Stimulated activated naive CD8-positive, alpha-beta T cell treated with anti-CD3 and anti-CD28 coated beads, Interleukin-15, Interleukin-2, amounts not matched to agents 100 ng/mL and 50 ng/mL, for 24 hours (primary cell): Measurements from ENCODE around the gene ADTRP.
"Not testable (repeated sequence)": the region's sequence is repeated elsewhere in the genome, so short reads cannot be mapped to it uniquely, and the experiment has no call there.

ENCODE experiments used
- H3K27ac Mint-ChIP-seq: one replicate; pipeline ENCODE4 v1.8.0; 2021; ENCODE audit warnings: mild to moderate bottlenecking, mixed read lengths
- H3K27me3 Mint-ChIP-seq: one replicate; pipeline ENCODE4 v1.8.0; 2021; ENCODE audit warnings: mixed read lengths
- H3K36me3 Mint-ChIP-seq: one replicate; pipeline ENCODE4 v1.8.0; 2021; ENCODE audit warnings: low read depth, mixed read lengths
- H3K4me1 Mint-ChIP-seq: one replicate; pipeline ENCODE4 v1.8.0; 2021; ENCODE audit warnings: low read depth, mixed read lengths
- H3K4me3 Mint-ChIP-seq: one replicate; pipeline ENCODE4 v1.8.0; 2021; ENCODE audit warnings: mild to moderate bottlenecking, mixed read lengths
- H3K9me3 Mint-ChIP-seq: one replicate; pipeline ENCODE4 v1.8.0; 2021; ENCODE audit warnings: mixed read lengths

Gene ADTRP

GRCh38 chr6:11810039-11810541, 31.5 kb upstream of the ADTRP start:
- Mint-ChIP-seq H3K27ac (no peak overlapping the region), H3K36me3 (no peaks in the 10 kb centered on the region), H3K27me3 (no peaks in the 10 kb centered on the region), H3K4me3 (no peak overlapping the region), H3K4me1 (peaks cover 37% of the 10 kb centered on the region), H3K9me3 (peaks cover 3% of the 10 kb centered on the region)

GRCh38 chr6:11808054-11808453, 29.5 kb upstream of the ADTRP start:
- Mint-ChIP-seq H3K4me1 (peaks cover 37% of the 10 kb centered on the region), H3K36me3 (no peaks in the 10 kb centered on the region), H3K27ac (no peak overlapping the region), H3K27me3 (no peaks in the 10 kb centered on the region), H3K9me3 (peaks cover 3% of the 10 kb centered on the region), H3K4me3 (no peak overlapping the region)

GRCh38 chr6:11806561-11807317, 28.1 kb upstream of the ADTRP start:
- Mint-ChIP-seq H3K36me3 (no peaks in the 10 kb centered on the region), H3K27me3 (no peaks in the 10 kb centered on the region), H3K4me3 (peak overlapping the region; percentile 30), H3K27ac (peak overlapping the region; percentile 74), H3K4me1 (peaks cover 29% of the 10 kb centered on the region), H3K9me3 (peaks cover 3% of the 10 kb centered on the region)

GRCh38 chr6:11805259-11806053, 26.9 kb upstream of the ADTRP start:
- Mint-ChIP-seq H3K4me3 (no peak overlapping the region), H3K9me3 (peaks cover 3% of the 10 kb centered on the region), H3K27ac (no peak overlapping the region)

GRCh38 chr6:11804701-11805100, 26.1 kb upstream of the ADTRP start:
- no peak overlapping the region for H3K27ac Mint-ChIP-seq
- H3K4me3 Mint-ChIP-seq = no peak overlapping the region
- peaks cover 3% of the 10 kb centered on the region for H3K9me3 Mint-ChIP-seq
- peaks cover 17% of the 10 kb centered on the region for H3K4me1 Mint-ChIP-seq
- no peaks in the 10 kb centered on the region for H3K36me3 Mint-ChIP-seq
- no peaks in the 10 kb centered on the region for H3K27me3 Mint-ChIP-seq

More at GRCh38 chr6:11805259-11806053, 26.9 kb upstream of the ADTRP start:
- Mint-ChIP-seq H3K4me1 (peaks cover 18% of the 10 kb centered on the region), H3K36me3 (no peaks in the 10 kb centered on the region), H3K27me3 (no peaks in the 10 kb centered on the region)

GRCh38 chr6:11804135-11804534, 25.5 kb upstream of the ADTRP start:
- Mint-ChIP-seq H3K27ac (no peak overlapping the region), H3K9me3 (peaks cover 3% of the 10 kb centered on the region), H3K36me3 (no peaks in the 10 kb centered on the region), H3K4me3 (no peak overlapping the region), H3K4me1 (peaks cover 17% of the 10 kb centered on the region), H3K27me3 (no peaks in the 10 kb centered on the region)

GRCh38 chr6:11803591-11803971, 25.0 kb upstream of the ADTRP start:
- no peaks in the 10 kb centered on the region for H3K9me3 Mint-ChIP-seq
- peaks cover 17% of the 10 kb centered on the region for H3K4me1 Mint-ChIP-seq
- no peaks in the 10 kb centered on the region for H3K27me3 Mint-ChIP-seq
- H3K36me3 Mint-ChIP-seq = no peaks in the 10 kb centered on the region
- H3K4me3 Mint-ChIP-seq = no peak overlapping the region
- no peak overlapping the region for H3K27ac Mint-ChIP-seq

GRCh38 chr6:11802886-11803590, 24.4 kb upstream of the ADTRP start:
- Mint-ChIP-seq H3K9me3 (no peaks in the 10 kb centered on the region), H3K4me1 (peaks cover 17% of the 10 kb centered on the region), H3K27me3 (no peaks in the 10 kb centered on the region), H3K4me3 (no peak overlapping the region), H3K36me3 (no peaks in the 10 kb centered on the region), H3K27ac (no peak overlapping the region)

GRCh38 chr6:11800531-11800930, 21.9 kb upstream of the ADTRP start:
- H3K4me3 Mint-ChIP-seq, H3K9me3 Mint-ChIP-seq, H3K4me1 Mint-ChIP-seq, H3K36me3 Mint-ChIP-seq, H3K27me3 Mint-ChIP-seq, H3K27ac Mint-ChIP-seq: not testable (repeated sequence)

GRCh38 chr6:11798538-11798937, 19.9 kb upstream of the ADTRP start:
- Mint-ChIP-seq H3K27me3 (no peaks in the 10 kb centered on the region), H3K36me3 (no peaks in the 10 kb centered on the region), H3K4me1 (peaks cover 3% of the 10 kb centered on the region), H3K27ac (no peak overlapping the region), H3K4me3 (no peak overlapping the region), H3K9me3 (peaks cover 7% of the 10 kb centered on the region)

GRCh38 chr6:11798096-11798495, 19.5 kb upstream of the ADTRP start:
- Mint-ChIP-seq H3K9me3 (peaks cover 9% of the 10 kb centered on the region), H3K4me1 (peaks cover 3% of the 10 kb centered on the region), H3K27ac (no peak overlapping the region), H3K4me3 (no peak overlapping the region), H3K27me3 (no peaks in the 10 kb centered on the region), H3K36me3 (peaks cover 4% of the 10 kb centered on the region)

GRCh38 chr6:11796829-11797228, 18.2 kb upstream of the ADTRP start:
- no peak overlapping the region for H3K4me3 Mint-ChIP-seq
- peaks cover 14% of the 10 kb centered on the region for H3K9me3 Mint-ChIP-seq
- H3K27me3 Mint-ChIP-seq = no peaks in the 10 kb centered on the region
- peaks cover 3% of the 10 kb centered on the region for H3K4me1 Mint-ChIP-seq
- H3K36me3 Mint-ChIP-seq = peaks cover 9% of the 10 kb centered on the region
- H3K27ac Mint-ChIP-seq = no peak overlapping the region

GRCh38 chr6:11795403-11795802, 16.8 kb upstream of the ADTRP start:
- Mint-ChIP-seq H3K27me3 (no peaks in the 10 kb centered on the region), H3K9me3 (peaks cover 14% of the 10 kb centered on the region), H3K4me1 (no peaks in the 10 kb centered on the region), H3K4me3 (no peak overlapping the region), H3K36me3 (peaks cover 9% of the 10 kb centered on the region), H3K27ac (no peak overlapping the region)

GRCh38 chr6:11793277-11793676, 14.7 kb upstream of the ADTRP start:
- no peak overlapping the region for H3K4me3 Mint-ChIP-seq
- no peaks in the 10 kb centered on the region for H3K4me1 Mint-ChIP-seq

More at GRCh38 chr6:11793277-11793676, 14.7 kb upstream of the ADTRP start:
- peaks cover 14% of the 10 kb centered on the region for H3K9me3 Mint-ChIP-seq
- H3K27me3 Mint-ChIP-seq = no peaks in the 10 kb centered on the region
- no peak overlapping the region for H3K27ac Mint-ChIP-seq
- peaks cover 9% of the 10 kb centered on the region for H3K36me3 Mint-ChIP-seq
